GM18517 (cell line): ENCODE data around the gene FUT7.
"Not testable (repeated sequence)": the region's sequence is repeated elsewhere in the genome, so short reads cannot be mapped to it uniquely, and the experiment has no call there.

Source experiments
- ATAC-seq: cut with Tn5 transposase; IDR thresholded peaks from one replicate; pipeline ENCODE4 v1.9.1; 2021; ENCODE audit warnings: mild to moderate bottlenecking, moderate library complexity; ENCODE audit not compliant: unreplicated experiment

The FUT7 gene

DNA sequence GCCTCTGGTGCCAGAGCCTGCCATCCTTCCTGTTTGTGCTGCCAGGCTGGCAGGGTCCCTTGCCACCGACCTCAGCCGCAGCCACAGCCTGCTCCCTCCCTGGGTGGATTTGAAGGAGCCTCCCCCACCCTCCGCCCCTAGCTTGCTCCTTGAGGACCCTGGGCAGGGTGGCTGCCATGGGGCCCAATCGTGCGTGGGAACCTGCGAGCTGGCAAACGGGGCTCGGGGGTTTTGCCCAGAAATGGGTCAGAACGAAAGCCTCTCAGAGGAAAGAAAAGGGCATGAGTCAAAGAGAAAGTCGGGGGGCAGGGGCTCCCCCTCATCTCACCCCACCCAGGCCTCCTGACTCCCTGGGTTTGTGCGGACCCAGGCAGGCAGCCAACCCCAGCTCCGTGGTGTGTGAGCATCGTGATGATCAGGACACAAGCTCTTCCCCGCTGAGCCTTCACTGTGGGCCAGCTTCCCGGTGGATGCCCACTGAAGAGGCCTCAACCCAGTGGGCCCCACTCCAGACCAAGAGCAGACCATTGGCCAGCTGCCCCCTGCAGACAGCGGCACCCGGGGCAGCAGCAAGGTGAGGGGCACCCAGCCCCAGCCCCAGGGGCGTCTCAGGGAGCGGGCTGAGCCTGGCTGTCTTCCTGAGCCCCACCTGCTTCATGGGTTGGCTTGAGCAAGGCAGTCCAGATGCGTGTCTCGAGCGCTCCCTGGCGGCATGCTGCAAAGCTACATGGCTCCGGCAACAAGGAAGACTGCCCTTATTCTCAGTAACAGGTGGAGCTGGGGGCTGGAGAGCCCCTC, 3.0 kb upstream of the FUT7 start:
- ATAC-seq, result peak; percentile 54

DNA sequence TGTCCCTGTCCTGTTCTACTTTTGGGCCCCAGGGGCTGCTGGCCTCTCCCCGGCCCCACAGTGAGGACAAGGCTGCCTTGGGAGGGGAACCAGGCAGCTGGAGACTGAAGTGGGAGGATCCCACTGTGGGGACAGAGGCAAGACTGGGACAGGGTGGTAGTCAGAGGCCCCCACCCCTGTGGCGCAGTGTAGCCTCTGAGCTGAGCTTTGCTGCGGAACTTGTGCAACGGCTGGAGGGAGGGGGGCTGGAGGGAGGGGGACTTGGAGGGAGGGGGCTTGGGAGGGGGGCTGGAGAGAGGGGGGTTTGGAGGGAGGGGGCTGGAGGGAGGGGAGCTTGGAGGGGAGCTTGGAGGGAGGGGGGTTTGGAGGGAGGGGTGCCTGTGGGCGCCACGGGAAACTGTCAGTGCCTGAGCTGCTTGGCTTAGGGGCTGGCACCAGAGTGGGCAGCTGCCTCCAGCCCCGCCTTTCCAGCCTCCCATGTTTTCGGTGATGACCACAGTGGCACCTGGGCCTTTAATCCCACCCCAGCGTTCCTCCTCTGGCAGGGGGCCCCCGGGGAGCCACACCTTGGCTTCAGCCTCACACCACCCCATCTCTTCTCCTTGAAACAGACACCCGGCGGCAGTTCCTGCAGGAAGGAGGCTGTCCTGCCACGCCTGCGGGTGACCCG, 2.3 kb upstream of the FUT7 start:
- no peak for ATAC-seq

DNA sequence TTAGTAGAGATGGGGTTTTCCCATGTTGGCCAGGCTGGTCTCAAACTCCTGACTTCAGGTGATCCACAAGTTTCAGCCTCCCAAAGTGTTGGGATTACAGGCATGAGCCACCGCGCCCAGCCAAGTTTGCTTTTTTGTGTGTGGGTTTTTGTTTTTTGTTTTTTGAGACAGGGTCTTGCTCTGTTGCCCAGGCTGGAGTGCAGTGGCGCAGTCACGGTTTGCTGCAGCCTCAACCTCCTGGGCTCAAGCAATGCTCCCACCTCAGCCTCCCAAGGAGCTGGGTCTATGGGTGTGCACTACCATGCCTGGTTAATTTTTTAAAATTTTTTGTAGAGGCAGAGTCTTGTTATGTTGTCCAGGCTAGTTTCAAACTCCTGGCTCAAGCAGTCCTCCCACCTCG, 1.6 kb upstream of the FUT7 start:
- not testable (repeated sequence) for ATAC-seq

DNA sequence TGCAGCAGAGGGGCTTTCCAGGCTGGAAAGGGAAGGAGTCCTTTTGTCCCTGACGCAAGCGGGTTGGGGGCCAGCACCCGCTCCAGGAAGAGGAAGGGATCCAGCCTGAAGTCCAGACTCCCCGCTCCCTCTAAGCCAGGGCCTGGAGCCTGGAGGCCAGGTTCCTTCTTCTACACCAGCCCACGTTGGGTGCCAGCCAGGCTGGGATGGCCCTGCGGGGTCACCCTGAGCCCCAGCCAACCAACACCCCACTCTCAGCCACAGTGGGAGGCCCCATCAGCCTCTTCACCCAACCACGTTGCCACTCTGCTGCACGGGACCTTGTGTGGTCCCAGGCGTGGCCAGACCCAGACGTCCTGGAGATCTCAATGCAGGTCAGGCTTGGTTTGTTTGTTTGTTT, 970 bp upstream of the FUT7 start:
- no peak for ATAC-seq

DNA sequence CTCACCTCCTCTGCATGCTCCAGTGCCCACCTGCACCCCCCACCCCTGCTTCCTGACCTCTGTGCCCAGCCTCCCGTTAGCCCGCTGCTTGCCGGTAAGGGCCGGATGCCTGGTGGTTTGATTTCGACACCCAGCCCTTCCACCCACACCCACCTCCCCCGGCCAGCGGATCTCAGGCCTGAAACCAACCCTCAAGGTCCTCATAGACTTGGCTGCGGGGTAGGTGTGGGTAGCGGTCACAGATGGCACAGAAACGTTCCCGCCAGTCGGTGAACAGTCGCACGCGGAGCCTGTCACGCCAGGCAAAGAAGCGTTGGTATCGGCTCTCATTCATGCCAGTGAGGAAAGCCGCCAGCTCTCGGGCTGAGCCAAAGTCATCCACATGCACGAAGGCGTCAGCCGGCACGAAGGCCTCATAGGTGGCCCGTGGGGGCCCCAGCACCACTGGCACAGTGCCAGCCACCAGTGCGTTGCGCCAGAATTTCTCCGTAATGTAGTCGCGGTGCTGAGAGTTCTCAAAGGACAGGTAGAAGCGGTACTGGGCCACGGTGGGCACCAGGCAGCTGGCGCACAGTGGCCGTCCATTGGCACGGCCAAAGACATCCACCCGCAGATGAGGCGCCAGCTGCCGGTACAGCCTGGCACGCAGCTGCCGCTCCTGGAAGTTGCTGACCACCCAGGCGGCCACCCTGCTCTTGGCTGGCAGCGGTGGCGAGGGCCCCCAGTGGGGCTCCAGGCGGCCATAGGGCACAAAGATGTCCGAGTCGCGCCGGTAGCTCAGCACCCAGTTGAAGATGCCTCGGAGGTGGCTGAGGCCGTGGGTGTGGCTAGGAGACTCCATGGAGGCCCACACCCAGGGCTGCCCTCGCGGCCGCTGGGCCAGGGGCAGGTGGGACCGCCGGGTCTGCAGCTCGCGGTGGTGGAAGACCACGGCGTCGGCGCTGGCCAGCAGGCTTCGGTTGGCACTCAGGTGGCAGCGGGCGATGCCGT, 1.1 kb downstream of the FUT7 start:
- no peak for ATAC-seq

DNA sequence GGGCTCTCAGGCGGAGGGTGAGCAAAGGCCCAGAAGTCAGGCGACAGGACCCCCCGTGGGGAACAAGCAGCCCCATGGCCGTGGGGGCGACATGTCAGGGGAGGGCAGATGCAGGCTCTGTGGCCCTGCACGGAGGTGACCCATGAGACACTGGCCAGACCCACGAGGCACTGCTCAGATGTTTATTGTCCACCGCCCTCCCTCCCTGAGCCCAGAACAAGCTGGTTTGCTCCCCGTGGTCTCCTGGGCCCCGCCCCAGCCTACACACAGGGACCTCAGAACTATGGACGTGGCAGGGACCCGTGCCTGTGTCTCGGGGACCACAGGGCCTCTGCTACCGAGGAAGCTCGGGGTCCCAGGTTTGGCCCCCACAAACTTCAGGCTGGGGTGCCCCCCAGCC, 1.9 kb downstream of the FUT7 start:
- ATAC-seq, result no peak

DNA sequence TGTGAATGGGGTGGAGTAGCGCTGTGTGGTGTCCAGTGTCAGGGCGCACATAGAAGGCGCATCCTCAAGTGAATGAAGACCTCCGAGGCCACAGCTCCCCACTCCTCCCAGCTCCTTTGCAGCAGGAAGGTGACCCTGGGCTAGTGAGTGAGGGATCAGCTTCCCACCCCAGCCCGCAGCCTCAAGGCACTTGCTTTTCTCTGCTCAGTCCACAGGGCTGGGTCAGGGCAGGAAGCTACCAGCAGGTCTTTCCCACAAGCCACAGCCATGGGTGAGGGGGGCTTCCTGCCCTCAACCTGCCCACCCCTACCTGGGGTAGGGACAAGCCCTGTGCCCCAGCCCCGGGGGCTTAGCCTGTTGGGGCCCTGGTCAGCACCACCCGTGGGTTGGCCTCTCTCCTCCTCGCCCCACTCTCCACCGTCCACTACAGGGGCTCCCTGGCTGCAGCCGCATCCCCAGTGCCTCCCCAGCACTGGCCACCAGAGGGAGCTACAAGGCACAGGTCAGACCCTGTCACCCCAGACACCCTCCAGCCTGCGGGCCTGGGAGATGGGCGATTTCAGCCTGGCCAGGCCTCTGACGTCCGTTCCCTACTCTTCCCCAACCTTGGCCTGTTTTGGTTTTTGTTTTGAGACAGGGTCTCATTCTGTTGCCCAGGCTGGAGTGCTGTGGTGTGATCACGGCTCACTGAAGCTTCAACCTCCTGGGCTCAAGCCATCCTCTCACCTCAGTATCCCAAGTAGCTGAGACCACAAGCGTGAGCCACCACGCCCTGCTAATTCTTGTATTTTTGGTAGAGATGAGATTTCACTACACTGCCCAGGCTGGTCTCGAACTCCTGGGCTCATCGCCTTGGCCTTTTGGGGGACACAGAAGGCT, 2.6 kb downstream of the FUT7 start:
- ATAC-seq, result peak; percentile 42

DNA sequence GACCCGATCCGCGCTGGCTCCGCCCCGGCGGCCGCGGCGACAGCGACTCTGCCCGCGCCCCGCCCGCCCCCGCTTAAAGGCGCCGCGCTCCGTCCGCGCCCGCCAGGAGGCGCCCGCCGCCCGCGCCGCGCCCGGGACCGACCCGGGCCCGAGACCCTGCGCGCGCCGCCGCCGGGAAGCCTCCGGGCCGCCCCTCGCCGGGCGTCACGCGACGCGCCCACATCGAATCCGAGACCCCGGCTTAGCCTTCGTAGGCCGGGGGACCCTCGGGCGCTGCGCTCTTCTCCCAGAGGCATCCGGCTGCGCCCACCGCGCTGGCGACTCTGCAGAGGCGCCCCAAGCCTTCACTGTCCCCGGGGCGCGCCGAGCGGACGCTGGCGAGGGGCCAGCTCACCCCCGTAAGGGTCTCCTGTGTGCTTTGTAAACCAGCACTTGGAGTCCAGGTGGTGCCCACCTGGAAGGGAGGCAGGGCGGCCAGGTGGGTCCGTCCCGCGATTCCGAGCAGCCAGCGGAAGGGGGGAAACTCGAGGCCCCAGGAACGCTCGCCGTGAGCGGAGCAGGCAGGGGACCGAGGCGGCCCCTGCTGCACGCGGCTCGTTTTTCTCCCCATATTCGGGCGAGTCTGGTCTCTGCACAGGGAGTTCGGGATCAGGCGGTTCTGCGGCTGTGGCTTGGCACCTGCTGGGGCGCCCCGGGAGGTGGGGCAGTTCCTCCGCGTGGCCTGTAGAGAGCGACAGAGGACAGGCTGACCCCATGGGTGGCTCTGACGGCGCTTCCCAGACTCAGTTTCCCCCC, 3.4 kb downstream of the FUT7 start:
- ATAC-seq, result no peak

DNA sequence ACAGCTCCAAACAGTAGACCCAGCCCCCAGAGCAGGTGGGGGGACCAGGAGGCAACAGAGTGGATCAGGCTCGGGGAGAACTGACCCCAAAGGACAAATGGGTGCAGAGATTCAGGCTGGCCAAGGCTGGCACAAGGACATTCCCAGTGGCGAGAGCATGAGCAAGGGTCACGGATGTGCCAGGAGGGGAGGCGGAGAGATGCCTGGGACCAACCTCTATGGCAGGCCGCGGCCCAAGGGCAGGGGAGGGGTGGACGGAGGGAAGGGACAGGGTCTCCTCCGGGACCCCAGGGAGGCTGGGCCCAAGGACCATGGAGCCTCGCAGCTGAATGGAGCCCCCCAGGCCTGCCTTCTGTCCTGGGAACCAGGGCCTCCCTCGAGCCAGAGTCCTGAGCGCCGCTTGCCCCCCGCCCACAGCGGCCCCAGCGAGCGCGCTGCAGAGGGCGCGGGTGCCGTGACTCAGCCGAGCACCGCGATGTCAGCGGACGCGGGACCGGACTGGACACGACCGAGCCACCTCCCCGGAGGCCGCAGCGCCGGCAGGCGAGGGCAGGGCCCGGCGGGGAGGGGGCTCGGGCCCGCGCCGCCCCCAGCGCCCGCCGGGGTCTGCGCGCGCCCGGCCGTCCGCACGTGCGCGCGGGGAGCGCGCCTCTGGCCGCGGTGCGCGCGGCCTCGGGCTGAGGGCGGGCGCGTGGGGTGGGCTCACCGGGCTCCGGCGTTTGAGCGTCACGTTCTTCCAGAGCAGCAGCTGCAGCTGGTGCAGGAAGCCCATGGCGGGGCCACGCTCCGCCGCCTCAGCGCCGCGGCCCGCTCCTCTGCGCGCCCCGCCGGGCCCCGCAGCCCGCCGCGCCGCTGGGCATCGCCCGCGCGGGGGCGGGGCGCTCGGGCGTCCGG, 4.3 kb downstream of the FUT7 start, which contains the start of gene ABCA2:
ABCA2 (minus strand) TSS at position 869 of the 894 bp plus-strand sequence; CDS start at position 772, 97 bp downstream.
- ATAC-seq, result no peak

DNA sequence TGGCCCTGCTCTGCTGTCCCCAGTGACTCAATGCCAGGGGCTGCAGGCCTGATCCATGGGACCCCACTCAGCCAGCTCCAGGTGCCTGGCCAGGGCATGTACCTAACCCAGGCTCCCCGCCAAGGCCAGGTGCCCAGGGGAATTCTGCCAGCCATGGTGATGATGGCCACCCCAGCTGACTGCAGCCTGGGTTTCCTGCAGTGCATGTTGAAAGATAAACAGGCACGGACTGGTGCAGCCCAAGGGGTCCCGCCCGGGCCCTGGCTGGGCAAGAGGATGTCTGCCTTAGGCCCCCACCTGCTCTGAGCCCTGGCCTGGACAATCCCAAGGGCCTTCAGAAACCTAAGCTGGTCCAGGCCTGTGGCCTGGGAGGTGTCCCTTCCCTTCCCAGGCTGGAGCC, 5.1 kb downstream of the FUT7 start:
- no peak for ATAC-seq

DNA sequence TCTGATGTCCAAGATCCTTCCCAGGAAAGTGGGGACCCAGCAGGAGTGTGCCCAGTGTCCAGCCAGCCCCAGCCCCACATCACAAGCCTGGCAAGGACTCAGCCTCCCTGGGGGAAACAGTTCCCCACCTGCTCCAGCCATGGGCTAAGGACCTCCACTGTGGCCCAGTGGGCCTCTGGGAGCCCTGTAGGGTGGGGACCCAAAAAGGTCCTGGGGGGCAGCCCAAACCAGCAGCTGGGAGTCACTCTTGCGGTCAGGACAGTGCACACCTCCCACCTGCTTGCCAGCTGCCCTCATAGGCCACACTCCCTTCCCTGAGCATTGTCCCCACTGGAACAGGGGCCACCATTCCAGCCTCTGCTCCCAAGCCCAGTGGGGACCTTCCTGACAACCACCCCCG, 5.5 kb downstream of the FUT7 start:
- ATAC-seq, result no peak

DNA sequence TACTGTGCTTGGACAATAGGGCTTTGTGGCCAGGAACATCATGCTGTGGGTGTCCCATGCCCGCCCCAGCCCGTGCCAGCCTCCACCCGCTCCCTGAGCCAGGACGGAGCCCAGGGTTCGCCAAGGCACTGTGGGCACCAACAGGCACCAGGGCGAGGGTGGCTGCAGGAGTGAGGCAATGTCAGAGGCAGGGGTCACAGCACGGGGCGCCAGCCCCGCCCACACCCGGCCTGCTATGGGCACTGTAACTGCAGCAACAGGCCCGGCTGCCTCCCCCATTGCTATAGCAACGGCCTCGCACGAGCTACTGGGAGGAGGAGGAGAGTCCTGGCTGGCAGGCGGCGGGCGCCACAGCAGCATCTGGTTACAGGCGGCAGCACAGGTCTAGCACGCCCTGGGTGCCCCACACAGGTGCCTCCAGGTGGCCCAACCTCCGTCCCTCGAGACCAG, 6.3 kb downstream of the FUT7 start:
- ATAC-seq, result no peak

DNA sequence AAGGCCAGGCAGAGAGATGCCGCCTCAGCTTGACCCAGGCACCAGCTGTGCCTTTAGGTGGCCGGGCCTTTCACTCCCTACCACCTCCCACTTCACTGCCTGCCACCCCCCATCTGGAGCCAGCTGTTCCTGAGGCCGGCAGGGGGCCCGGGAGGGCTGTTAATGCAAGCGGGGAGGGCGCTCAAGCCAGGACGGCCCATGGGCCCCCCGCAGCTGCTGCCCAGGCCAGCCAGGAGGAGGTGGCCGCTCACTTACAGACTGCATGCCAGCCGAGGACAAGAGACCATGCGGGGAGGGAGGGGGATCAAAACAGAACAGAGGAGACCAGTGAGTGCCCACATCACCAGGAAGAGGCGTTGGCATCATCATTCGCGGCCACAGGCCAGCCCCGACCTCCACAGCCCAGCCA, 8.3 kb downstream of the FUT7 start:
- ATAC-seq, result no peak

DNA sequence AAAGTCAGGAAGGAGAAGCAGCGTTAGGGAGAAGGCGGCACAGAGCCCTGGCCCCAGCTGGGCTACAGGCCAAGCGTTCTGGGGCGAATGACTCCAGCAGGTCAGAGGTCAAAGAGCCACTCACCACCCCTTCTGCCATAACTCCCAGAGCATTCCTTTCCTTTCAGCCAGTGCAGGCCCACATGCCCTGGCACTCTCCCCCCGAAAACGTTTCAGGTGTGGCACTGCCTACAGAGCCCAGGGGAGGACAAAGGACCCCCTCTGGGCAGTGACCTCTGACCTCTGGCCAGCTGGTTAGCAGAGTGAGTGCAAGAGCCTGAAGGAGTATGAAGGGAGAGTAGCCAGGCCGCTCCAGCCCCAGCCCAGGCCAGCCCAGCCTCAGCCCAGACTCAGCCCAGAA, 8.7 kb downstream of the FUT7 start:
- ATAC-seq, result no peak

DNA sequence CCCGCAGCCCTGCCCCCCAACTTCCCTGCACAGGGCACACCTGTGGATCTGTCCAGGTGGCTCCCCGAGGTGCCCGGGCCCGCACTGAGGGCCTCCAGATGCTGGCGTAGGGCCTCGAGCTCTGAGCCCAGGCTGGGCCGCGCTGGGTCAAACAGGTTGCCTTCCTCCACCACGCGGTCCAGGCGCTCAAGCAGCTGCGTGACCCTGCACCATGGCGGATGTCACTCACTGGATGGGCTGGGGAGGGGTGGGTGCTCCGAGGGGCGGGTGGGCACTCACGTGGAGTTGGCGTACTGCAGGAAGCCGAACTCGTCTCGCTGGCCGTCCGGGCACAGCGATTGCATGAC, 9.3 kb downstream of the FUT7 start:
- no peak for ATAC-seq

DNA sequence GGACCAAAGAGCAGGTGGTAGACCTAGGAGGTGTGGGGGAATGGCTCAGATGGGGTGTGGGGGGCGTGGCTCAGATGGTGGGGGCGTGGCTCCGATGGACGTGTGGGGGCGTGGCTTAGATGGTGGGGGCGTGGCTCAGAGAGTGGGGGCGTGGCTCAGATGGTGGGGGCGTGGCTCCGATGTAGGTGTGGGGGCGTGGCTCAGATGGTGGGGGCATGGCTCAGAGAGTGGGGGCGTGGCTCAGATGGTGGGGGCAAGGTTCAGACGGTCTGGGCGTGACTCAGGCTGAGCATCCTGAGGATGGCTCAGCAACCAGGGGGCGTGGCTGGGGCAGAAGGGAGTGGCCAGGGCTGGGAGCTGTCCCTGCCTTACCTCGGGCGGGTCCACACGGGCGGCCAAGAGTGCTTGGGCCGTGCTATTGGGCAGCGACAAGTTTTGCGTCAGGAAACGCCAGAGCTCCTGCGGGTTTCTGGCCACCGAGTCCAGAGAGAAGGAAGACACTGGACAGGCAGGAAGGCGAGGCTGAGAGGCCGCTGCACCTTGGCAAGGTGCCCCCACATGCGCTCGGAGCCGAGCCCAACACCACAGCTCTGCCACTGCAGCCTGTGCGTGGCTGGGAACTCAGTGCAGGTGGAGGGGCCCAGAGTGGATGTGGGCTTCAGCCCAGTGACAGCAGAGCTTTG, 9.8 kb downstream of the FUT7 start:
- no peak for ATAC-seq

DNA sequence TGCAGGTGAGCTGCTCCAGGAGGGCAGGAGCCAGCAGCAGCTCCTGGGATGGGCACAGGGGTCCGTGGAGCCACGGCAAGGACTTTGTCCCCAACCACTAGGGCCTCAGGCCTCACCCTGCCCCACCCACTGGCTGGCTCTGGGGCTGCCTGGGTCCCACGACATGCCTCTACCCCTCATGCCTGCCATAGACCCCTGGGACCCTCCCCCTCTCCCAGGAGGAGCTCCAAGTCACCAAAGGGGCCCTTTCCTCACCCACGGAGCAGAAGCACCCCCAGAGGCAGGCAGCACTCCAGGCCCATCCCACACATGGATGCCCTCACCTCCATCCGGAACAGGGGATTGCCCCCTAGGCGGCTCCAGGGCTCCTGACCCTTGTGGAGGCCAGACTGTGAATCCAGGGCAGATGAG, 10.3 kb downstream of the FUT7 start:
- no peak for ATAC-seq
